Body of pancreas (tissue), 4 donors: Measurements from ENCODE around the gene SUN5. TPM values are rescaled to one million over a fixed set of nuclear protein-coding genes. Genes with fewer than 3 reads are reported as not detected.

Experiments used
- ATAC-seq: fragments of 150-250 bp; one replicate; pipeline ENCODE4 v1.9.1; 2016
- DNase-seq, 4 donors: peaks; one replicate each; pipeline ENCODE4 v3.0.0-alpha.2; 2019
- H3K27ac ChIP-seq, 4 donors: fragments of 200-600 bp; sonication (generic); 1 replicate in 3 of 4; 2 replicates in 1 of 4; pipeline versions ENCODE4 v1.5.1 to v1.6.1; 2016 to 2019; ENCODE audit warnings: mild to moderate bottlenecking in 1 of 4, mixed read lengths in 1 of 4, moderate library complexity in 1 of 4
- H3K27me3 ChIP-seq, 2 donors: fragments of 200-600 bp; sonication (generic); one replicate each; pipeline ENCODE4 v1.6.0; 2016; ENCODE audit warnings: mild to moderate bottlenecking in 1 of 2
- H3K36me3 ChIP-seq, 2 donors: fragments of 200-600 bp; sonication (generic); replicated peaks in 1 of 2; 2 replicates each; pipeline ENCODE4 v1.5.1; 2016; ENCODE audit warnings: low read depth in 2 of 2; ENCODE audit not compliant: insufficient read depth in 1 of 2
- H3K4me1 ChIP-seq: fragments of 200-600 bp; sonication (generic); one replicate; pipeline ENCODE4 v1.6.0; 2016
- H3K4me3 ChIP-seq, 2 donors: fragments of 200-600 bp; sonication (generic); 1 replicate in 1 of 2; 2 replicates in 1 of 2; pipeline ENCODE4 v1.5.1; 2016 to 2019
- H3K9me3 ChIP-seq, 3 donors: fragments of 200-600 bp; sonication (generic); 1 replicate in 2 of 3; 2 replicates in 1 of 3; pipeline ENCODE4 v1.5.1; 2016
- CTCF ChIP-seq, 7 experiments: fragments of 450-650 bp in 4 of 7; fragments of 200-600 bp in 3 of 7; sonication (generic) in 3 of 7; IDR thresholded peaks; one replicate each; pipeline ENCODE4 v1.5.1; 2016 to 2019; ENCODE audit warnings: antibody characterized with exemption in 7 of 7
- POLR2A ChIP-seq, 3 donors: fragments of 450-650 bp; IDR thresholded peaks; one replicate each; pipeline ENCODE4 v1.6.1; 2016; ENCODE audit warnings: antibody characterized with exemption in 3 of 3, mild to moderate bottlenecking in 2 of 3
- WGBS, 2 donors: methylation state at CpG; one replicate each; pipeline ENCODE4 v1.1.5; 2017; 5-methylcytosine and 5-hydroxymethylcytosine counted together
- intact Hi-C: fragments of 100-400 bp; cut with DNase I; formaldehyde crosslinking; loops from one replicate; pipeline ENCODE4 v1.15.1; 2023
- total RNA-seq, 2 donors: library from RNA; depleted of rRNA; stranded (reverse); fragments of >200 nt; gene quantifications; one replicate each; pipeline ENCODE4 v1.1.0, GENCODE V29; 2016

The SUN5 gene
- total RNA-seq, 2 donors from 2014 or later: not detected

DNA sequence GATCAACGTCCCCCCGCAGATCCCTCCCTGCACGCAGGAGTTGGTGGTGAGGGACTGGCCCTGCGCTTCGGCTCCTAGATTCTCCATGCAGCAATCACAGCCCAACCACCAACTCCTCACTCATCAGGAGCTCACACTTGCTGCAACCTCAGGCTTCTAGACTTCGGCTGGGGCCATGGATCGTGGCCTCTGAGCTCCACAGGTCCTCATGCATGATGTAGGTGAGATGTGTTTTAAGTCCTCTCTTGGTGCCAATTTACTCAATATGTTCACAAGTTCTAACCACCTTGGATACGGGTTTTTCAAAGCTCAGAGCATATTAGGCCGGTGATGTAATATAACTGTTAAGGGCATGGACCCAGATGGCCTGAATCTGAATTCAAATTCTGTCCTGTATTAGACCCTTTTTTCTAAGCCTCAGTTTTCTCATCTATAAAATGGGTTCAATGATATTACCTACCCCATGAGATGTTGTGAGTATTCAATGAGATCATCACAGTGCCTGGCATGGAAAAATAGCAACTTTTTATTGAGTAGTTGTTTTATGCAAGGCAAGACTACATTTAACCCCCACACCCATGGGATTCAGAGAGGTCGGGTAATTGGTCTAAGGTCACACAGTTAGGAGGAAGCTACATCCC lies 31.0 kb downstream of the SUN5 start:
- Histone ChIP-seq H3K4me3 (no peak overlapping the region), H3K9me3 (no peaks in the 10 kb centered on the region), H3K4me1 (no peaks in the 10 kb centered on the region), H3K27ac (no peak overlapping the region), H3K36me3 (no peaks in the 10 kb centered on the region), H3K27me3 (no peaks in the 10 kb centered on the region)
- no peak for TF ChIP-seq POLR2A (IDR thresholded peaks at IDR 0.05)
- TF ChIP-seq CTCF (IDR thresholded peaks at IDR 0.05): no peak
- ATAC-seq (no peak), DNase-seq (no peak)
- WGBS, 2 donors: 77 to 79% methylated on average over 10 of the region's 10 CpGs
- intact Hi-C loops: no loop called here

DNA sequence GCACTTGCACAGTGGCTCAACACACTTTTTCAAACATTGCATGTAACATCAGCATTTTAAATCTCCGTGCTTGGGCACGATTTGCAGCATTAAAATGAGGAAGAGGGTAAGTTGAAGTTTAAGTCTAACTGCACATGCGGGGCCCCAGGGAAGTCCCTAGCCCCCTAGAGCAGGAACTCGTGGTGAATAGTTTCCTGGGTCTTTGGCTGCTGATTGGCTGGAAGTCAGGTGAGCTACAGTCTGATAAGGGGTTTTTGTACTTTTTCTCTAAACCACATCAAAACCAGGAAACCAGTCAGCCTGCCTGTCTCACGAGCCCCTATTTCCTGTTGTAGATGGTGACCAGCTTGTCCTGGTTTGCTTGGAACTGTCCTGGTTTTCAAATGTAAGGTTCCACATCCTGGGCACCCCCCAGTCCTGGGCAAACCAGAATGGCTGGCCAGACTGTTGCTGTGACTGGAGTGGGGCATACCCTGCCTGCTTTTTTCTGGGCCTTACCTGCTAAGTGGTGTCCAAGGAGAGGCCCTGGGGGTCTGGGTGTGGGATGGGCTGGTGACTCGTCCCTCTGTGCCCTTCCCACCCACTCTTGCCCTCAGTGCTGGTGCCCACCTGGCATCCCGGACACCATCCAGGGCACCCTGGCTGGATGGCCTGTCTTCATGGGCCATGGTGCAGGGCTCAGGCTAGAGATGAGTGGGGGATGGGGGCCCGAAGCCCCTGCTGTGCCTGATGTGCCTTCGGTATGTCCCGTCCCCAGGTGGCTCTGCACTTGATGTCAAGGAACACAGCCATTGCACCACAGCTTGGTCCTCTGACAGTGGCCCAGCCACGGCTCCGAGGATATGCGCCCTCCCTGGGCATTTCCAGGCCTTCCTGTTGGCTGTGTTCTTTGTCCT lies 31.8 kb downstream of the SUN5 start:
- ATAC-seq (no peak), DNase-seq (peak in 1 of 4 donors; percentile 30)
- WGBS, 2 donors: 64 to 69% methylated on average over 7 to 13 of the region's 13 CpGs
- Histone ChIP-seq H3K36me3 (no peaks in the 10 kb centered on the region), H3K9me3 (no peaks in the 10 kb centered on the region), H3K4me3 (no peak overlapping the region), H3K27me3 (no peaks in the 10 kb centered on the region), H3K4me1 (no peaks in the 10 kb centered on the region), H3K27ac (no peak overlapping the region)
- no peak for TF ChIP-seq POLR2A (IDR thresholded peaks at IDR 0.05)
- TF ChIP-seq CTCF (IDR thresholded peaks at IDR 0.05): no peak
- intact Hi-C loops: no loop called here

- no peak overlapping the region for H3K27ac ChIP-seq
- no peak for TF ChIP-seq POLR2A (IDR thresholded peaks at IDR 0.05)
- TF ChIP-seq CTCF (IDR thresholded peaks at IDR 0.05): no peak
- no peaks in the 10 kb centered on the region for H3K4me1 ChIP-seq
- H3K4me3 ChIP-seq: no peak overlapping the region
- no peaks in the 10 kb centered on the region for H3K36me3 ChIP-seq
- H3K9me3 ChIP-seq: no peaks in the 10 kb centered on the region
- intact Hi-C loops: no loop called here
- DNase-seq (no peak), ATAC-seq (no peak)
- H3K27me3 ChIP-seq: no peaks in the 10 kb centered on the region
- WGBS, 2 donors: 56 to 63% methylated on average over 6 of the region's 6 CpGs
Observed at GRCh38 chr20:32971703-32972161, 32.5 kb downstream of the SUN5 start.

DNA sequence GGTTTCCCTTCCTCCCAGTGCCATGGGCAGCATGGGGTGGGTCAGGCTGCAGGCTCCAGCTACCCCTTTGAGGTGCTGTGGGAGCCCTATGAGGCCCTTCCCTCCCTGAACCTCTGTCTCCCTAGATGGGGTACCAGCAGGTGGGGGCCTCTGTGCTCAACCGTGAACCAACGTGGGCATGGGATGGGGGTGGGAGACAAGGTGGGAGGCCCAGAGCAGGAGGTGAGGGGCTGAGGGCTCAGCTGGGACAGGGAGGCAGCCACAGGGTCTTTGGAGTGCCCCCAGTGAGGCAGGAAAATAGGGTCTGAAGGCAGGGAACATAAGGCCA lies 33.3 kb downstream of the SUN5 start:
- no peak for DNase-seq
- H3K27ac ChIP-seq: no peak overlapping the region
- no peaks in the 10 kb centered on the region for H3K9me3 ChIP-seq
- no peak for TF ChIP-seq CTCF (IDR thresholded peaks at IDR 0.05)
- no peak for TF ChIP-seq POLR2A (IDR thresholded peaks at IDR 0.05)
- intact Hi-C loops: no loop called here
- H3K27me3 ChIP-seq: no peaks in the 10 kb centered on the region
- H3K36me3 ChIP-seq: no peaks in the 10 kb centered on the region
- 85 to 94% methylated on average over 2 of the region's 2 CpGs for WGBS, 2 donors
- no peaks in the 10 kb centered on the region for H3K4me1 ChIP-seq
- no peak for ATAC-seq
- H3K4me3 ChIP-seq: no peak overlapping the region
